ENCODE measurements around the gene EPB41L5.

DNA sequence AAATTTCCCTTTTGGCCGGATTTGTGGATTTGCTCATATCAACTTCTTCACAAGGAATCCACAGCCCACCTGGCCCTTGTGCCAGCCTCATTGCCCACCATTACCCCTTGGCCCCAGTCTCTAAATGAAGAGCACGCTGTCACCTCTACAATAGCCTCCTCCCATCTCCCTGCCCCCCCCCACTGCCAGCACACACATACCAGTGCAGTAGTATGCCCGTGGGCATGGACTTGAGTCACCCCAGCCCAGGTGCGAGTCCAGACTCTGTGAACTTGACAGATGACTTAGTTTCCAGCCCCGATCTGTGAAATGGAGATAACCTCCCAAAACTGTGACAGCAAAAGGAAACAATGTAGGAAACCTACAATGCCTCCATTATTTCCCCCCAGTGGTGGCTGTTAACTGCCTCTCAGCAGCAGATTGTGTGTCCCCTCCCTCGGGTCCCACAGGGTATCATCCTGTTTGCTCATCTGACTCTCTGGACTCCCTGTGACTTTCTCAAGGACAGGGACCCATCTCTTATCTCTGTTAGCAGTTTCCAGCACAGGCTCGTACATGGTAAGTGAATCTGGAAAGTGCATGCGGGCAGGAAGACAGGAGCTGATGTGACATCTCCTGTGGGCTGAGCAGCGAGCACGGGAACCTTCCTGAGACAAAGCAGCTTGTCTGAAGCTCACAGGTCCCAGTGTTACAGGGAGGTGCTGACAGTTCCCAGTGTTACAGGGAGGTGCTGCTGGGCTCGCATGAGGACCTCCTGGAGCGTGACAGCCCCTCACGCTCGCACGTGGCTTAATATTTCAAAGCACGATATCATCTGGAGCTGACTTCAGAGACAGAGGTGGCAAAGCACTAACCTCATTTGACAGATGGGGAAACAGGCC, 214.5 kb downstream of the EPB41L5 start:
- TF ChIP-seq POLR2A (IDR thresholded peaks at IDR 0.05) = no peak
- TF ChIP-seq CTCF (IDR thresholded peaks at IDR 0.05) = no peak
- TF ChIP-seq POLR2AphosphoS5 (IDR thresholded peaks at IDR 0.05) = no peak
- no peak for TF ChIP-seq EP300 (IDR thresholded peaks at IDR 0.05)

Measured in sigmoid colon (tissue), 4 donors.